GM23338 (cell line): ENCODE measurements around the gene CBLN3. TPM values are rescaled to one million over a fixed set of nuclear protein-coding genes. Genes with fewer than 3 reads are reported as not detected.

Experiments used
- ATAC-seq: fragments of 200-7000 bp; cut with Tn5 transposase; 3 replicates; pipeline ENCODE4 v1.9.1; 2020
- DNase-seq: peaks from one replicate; pipeline ENCODE4 v3.0.0-alpha.2; 2015; ENCODE audit warnings: low spot score
- H2AFZ ChIP-seq: fragments of 200-600 bp; sonication (generic); 2 replicates; pipeline ENCODE4 v1.8.0; 2016; ENCODE audit warnings: antibody characterized with exemption, mild to moderate bottlenecking, moderate library complexity
- H3F3A ChIP-seq: fragments of 200-600 bp; sonication (generic); replicated peaks from 2 replicates; pipeline ENCODE4 v1.8.0; 2017; ENCODE audit warnings: antibody characterized with exemption, mixed run types, low read depth
- H3K27ac ChIP-seq: fragments of 200-600 bp; sonication (generic); 2 replicates; pipeline ENCODE4 v1.6.1; 2016; ENCODE audit warnings: low read depth
- H3K27me3 ChIP-seq: fragments of 200-600 bp; sonication (generic); 2 replicates; pipeline ENCODE4 v1.8.0; 2016; ENCODE audit warnings: mild to moderate bottlenecking, mixed run types, moderate library complexity; ENCODE audit not compliant: insufficient read depth
- H3K36me3 ChIP-seq: fragments of 200-600 bp; sonication (generic); 2 replicates; pipeline ENCODE4 v1.8.0; 2016; ENCODE audit warnings: mild to moderate bottlenecking; ENCODE audit not compliant: insufficient read depth
- H3K4me1 ChIP-seq: fragments of 200-600 bp; sonication (generic); 2 replicates; pipeline ENCODE4 v1.8.0; 2016; ENCODE audit warnings: mild to moderate bottlenecking, moderate library complexity; ENCODE audit not compliant: insufficient read depth
- H3K4me2 ChIP-seq: fragments of 200-600 bp; sonication (generic); 2 replicates; pipeline ENCODE4 v1.7.1; 2017; ENCODE audit warnings: mixed run types
- H3K4me3 ChIP-seq: fragments of 200-600 bp; sonication (generic); 2 replicates; pipeline ENCODE4 v1.6.1; 2016; ENCODE audit warnings: mixed run types
- H3K79me2 ChIP-seq: fragments of 200-600 bp; sonication (generic); replicated peaks from 2 replicates; pipeline ENCODE4 v1.8.0; 2017; ENCODE audit warnings: mild to moderate bottlenecking; ENCODE audit not compliant: insufficient read depth
- H3K9me2 ChIP-seq: fragments of 200-600 bp; sonication (generic); 2 replicates; pipeline ENCODE4 v1.8.0; 2017; ENCODE audit not compliant: insufficient read depth
- H4K20me1 ChIP-seq: fragments of 200-600 bp; sonication (generic); replicated peaks from 2 replicates; pipeline ENCODE4 v1.8.0; 2017; ENCODE audit warnings: mild to moderate bottlenecking; ENCODE audit not compliant: insufficient read depth
- H3K27ac Mint-ChIP-seq: 2 replicates; pipeline ENCODE4 v1.8.0; 2020; ENCODE audit warnings: inconsistent platforms, mild to moderate bottlenecking, moderate library complexity, mixed read lengths
- H3K27me3 Mint-ChIP-seq: 3 replicates; pipeline ENCODE4 v1.8.0; 2022; ENCODE audit warnings: low read depth, mild to moderate bottlenecking, moderate library complexity, mixed read lengths, inconsistent platforms; ENCODE audit not compliant: insufficient read depth, poor library complexity
- H3K36me3 Mint-ChIP-seq: 3 replicates; pipeline ENCODE4 v1.8.0; 2021; ENCODE audit warnings: low read depth, mild to moderate bottlenecking, inconsistent platforms, moderate library complexity, mixed read lengths
- H3K4me1 Mint-ChIP-seq: 3 replicates; pipeline ENCODE4 v1.8.0; 2020; ENCODE audit warnings: mild to moderate bottlenecking, inconsistent platforms, mixed read lengths
- H3K4me3 Mint-ChIP-seq: 3 replicates; pipeline ENCODE4 v1.8.0; 2021; ENCODE audit warnings: moderate library complexity, mild to moderate bottlenecking, inconsistent platforms, mixed read lengths
- H3K9me3 Mint-ChIP-seq: 3 replicates; pipeline ENCODE4 v1.8.0; 2020; ENCODE audit warnings: moderate library complexity, mild to moderate bottlenecking, inconsistent platforms, mixed read lengths
- CREB1 ChIP-seq: fragments of 250-450 bp; sonication (Bioruptor Pico); IDR thresholded peaks from 2 replicates; pipeline ENCODE4 v1.5.0; 2020; ENCODE audit warnings: low read depth, mild to moderate bottlenecking, moderate library complexity
- CTCF ChIP-seq, 2 experiments: fragments of 200-600 bp in 1 of 2; sonication (generic) in 1 of 2; conservative IDR thresholded peaks; 2 replicates each; pipeline versions ENCODE4 v1.5.1 to v1.6.1; 2016 to 2017; ENCODE audit warnings: antibody characterized with exemption in 2 of 2, low read depth in 2 of 2, mild to moderate bottlenecking in 2 of 2, moderate library complexity in 1 of 2
- ETS1 ChIP-seq: IDR thresholded peaks from 2 replicates; pipeline ENCODE4 v1.6.1; 2016; ENCODE audit warnings: antibody characterized with exemption
- EZH2 ChIP-seq: fragments of 200-600 bp; sonication (generic); IDR thresholded peaks from one replicate; pipeline ENCODE4 v1.8.0; 2017; ENCODE audit warnings: antibody characterized with exemption, mild to moderate bottlenecking, low read depth; ENCODE audit not compliant: unreplicated experiment
- EZH2phosphoT487 ChIP-seq: fragments of 200-600 bp; sonication (generic); IDR thresholded peaks from one replicate; pipeline ENCODE4 v1.8.1; 2018; ENCODE audit warnings: antibody characterized with exemption; ENCODE audit not compliant: unreplicated experiment
- JUNB ChIP-seq: IDR thresholded peaks from one replicate; pipeline ENCODE4 v1.6.1; 2016; ENCODE audit warnings: antibody characterized with exemption; ENCODE audit not compliant: unreplicated experiment
- NANOG ChIP-seq: IDR thresholded peaks from 2 replicates; pipeline ENCODE4 v1.6.1; 2016; ENCODE audit warnings: antibody characterized with exemption, borderline replicate concordance
- POLR2AphosphoS5 ChIP-seq: IDR thresholded peaks from 2 replicates; pipeline ENCODE4 v1.6.1; 2016; ENCODE audit warnings: antibody characterized with exemption, low read depth
- REST ChIP-seq: IDR thresholded peaks from one replicate; pipeline ENCODE4 v1.6.1; 2018; ENCODE audit warnings: antibody characterized with exemption; ENCODE audit not compliant: unreplicated experiment
- STAT1 ChIP-seq: IDR thresholded peaks from one replicate; pipeline ENCODE4 v1.6.1; 2016; ENCODE audit warnings: antibody characterized with exemption; ENCODE audit not compliant: unreplicated experiment
- ZNF114 ChIP-seq: fragments of 250-450 bp; sonication (Bioruptor Pico); IDR thresholded peaks from 2 replicates; pipeline ENCODE4 v1.5.0; 2020; ENCODE audit warnings: mild to moderate bottlenecking, moderate library complexity
- ZNF331 ChIP-seq: fragments of 250-450 bp; sonication (Bioruptor Pico); IDR thresholded peaks from 2 replicates; pipeline ENCODE4 v1.5.0; 2020; ENCODE audit warnings: low read depth, mild to moderate bottlenecking, moderate library complexity
- ZNF462 ChIP-seq: fragments of 250-450 bp; sonication (Bioruptor Pico); IDR thresholded peaks from 2 replicates; pipeline ENCODE4 v1.5.0; 2020; ENCODE audit warnings: mild to moderate bottlenecking, moderate library complexity
- polyA plus RNA-seq: library from polyadenylated mRNA; unstranded; fragments of >200 nt; fragmentation: Nextera tagmentation; extraction: Ambion mirVana; gene quantifications from 2 replicates; pipeline ENCODE4 v1.2.1, GENCODE V29; 2016
- total RNA-seq: library from RNA; depleted of rRNA; stranded (reverse); fragments of >200 nt; shearing (Covaris generic); gene quantifications from 2 replicates; pipeline ENCODE4 v1.2.3, GENCODE V29; 2014

Gene CBLN3
- total and polyA plus RNA-seq, 2 experiments from 2014 or later: 0.07 to 0.19 TPM

GRCh38 chr14:24385524-24385923 lies 43.9 kb downstream of the CBLN3 start:
- DNase-seq: no peak

More at GRCh38 chr14:24385524-24385923, 43.9 kb downstream of the CBLN3 start:
- Histone ChIP-seq H3F3A (0 out of 2 replicates have a peak, but pooled peaks cover 4% of the 10 kb centered on the region), H3K79me2 (no peaks in the 10 kb centered on the region), H3K9me2 (no peaks in the 10 kb centered on the region), H3K4me1 (peaks cover 12% of the 10 kb centered on the region), H2AFZ (no peak overlapping the region), H3K4me3 (no peak overlapping the region), H3K27me3 (no peaks in the 10 kb centered on the region), H4K20me1 (no peaks in the 10 kb centered on the region), H3K27ac (no peak overlapping the region), H3K36me3 (no peaks in the 10 kb centered on the region), H3K4me2 (no peak overlapping the region)
- Mint-ChIP-seq H3K36me3 (no peaks in the 10 kb centered on the region), H3K27me3 (peaks cover 4% of the 10 kb centered on the region), H3K4me1 (peaks cover 13% of the 10 kb centered on the region), H3K4me3 (no peak overlapping the region), H3K27ac (no peak overlapping the region), H3K9me3 (no peaks in the 10 kb centered on the region)
- ATAC-seq: no peak
- TF ChIP-seq CTCF (conservative IDR thresholded peaks at IDR 0.05; ENCODE audit: low read depth in 2 of 2) (no peak), EZH2 (no peak), ZNF331 (CRISPR knock-in tag) (no peak), CREB1 (CRISPR knock-in tag) (no peak), EZH2phosphoT487 (no peak), ZNF114 (CRISPR knock-in tag) (no peak), REST (no peak), STAT1 (no peak), JUNB (no peak), ETS1 (no peak), ZNF462 (CRISPR knock-in tag) (no peak), NANOG (no peak), POLR2AphosphoS5 (no peak)
